Measurements from ENCODE around the gene NUCKS1. TPM values are rescaled to one million over a fixed set of nuclear protein-coding genes. Genes with fewer than 3 reads are reported as not detected.

The NUCKS1 gene
- total and polyA plus RNA-seq, 2 of the 8 experiments (the other 6 are each of a cell fraction or from before 2014, with no cell fraction given) = 126 to 461 TPM

DNA sequence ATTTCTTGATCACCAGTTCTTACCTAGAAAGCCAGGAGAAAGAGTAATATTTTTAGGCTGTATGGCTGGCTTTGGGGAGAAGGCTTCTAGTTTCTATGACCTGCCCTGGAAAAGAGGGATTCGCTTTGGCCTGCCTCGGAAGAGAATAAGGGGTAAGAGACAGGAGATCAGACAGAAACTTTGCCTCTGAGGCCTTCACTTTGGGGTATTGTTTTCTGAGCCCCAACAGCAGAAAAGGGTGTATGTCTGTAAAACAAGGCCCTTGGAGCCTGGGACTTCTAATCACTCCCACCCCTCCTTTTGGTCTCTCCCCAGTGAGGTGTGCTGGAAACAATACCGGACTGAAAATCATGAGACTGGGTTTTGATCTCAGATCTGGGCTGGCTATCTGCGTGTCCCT is 74.7 kb downstream of the NUCKS1 start:
- no peak overlapping the region for H3K18ac ChIP-seq (ENCODE audit: extremely low read depth, low read length)
- H3K27me3 ChIP-seq (replicated peaks in 1 of 4; ENCODE audit: control insufficient read depth in 3 of 4, extremely low read depth in 1 of 4, insufficient read depth in 3 of 4, low read length in 3 of 4) = no peaks in the 10 kb centered on the region
- H3K4me2 ChIP-seq (ENCODE audit: insufficient read depth in 1 of 2, low read depth in 2 of 2, low read length in 2 of 2) = no peak overlapping the region
- CTCF ChIA-PET (ENCODE audit: partially characterized antibody) = interaction anchor here (13.1 to 17.5 kb wide), 2 partner anchors 17 to 35 kb away, joined by 154 to 378 read pairs; no protein-coding TSS in a partner anchor
- no peak overlapping the region for H2BK5ac ChIP-seq (ENCODE audit: low read depth, low read length)
- WGBS, 2 experiments (ENCODE audit: extremely low coverage in 1 of 2, insufficient coverage in 1 of 2, insufficient read length in 1 of 2, insufficient replicate concordance in 2 of 2, low coverage in 1 of 2, low lambda C conversion rate in 2 of 2, missing lambda C conversion rate in 1 of 2) = 93% methylated on average over 4 of the region's 4 CpGs; no CpG with 5 or more reads in 1 of the 2 experiments
- no peak overlapping the region for H2AFZ ChIP-seq (ENCODE audit: low read length)
- H2BK12ac ChIP-seq (ENCODE audit: low read depth, low read length) = no peak overlapping the region
- no peak overlapping the region for H3K23ac ChIP-seq (ENCODE audit: insufficient read length)
- peak overlapping the region; percentile 66; the same call in 1 of the 2 replicates for H2BK15ac ChIP-seq (ENCODE audit: low read length)
- H4K5ac ChIP-seq (ENCODE audit: insufficient read length, low read depth, low read length) = no peak overlapping the region
- no peak overlapping the region for H3K9ac ChIP-seq (replicated peaks in 1 of 4; ENCODE audit: extremely low read depth in 1 of 4, low read depth in 3 of 4, low read length in 3 of 4)
- FAIRE-seq (no peak), DNase-seq (ENCODE audit: low read depth in 1 of 2, low spot score in 2 of 2) (no peak)
- no peak overlapping the region for H2BK120ac ChIP-seq (replicated peaks; ENCODE audit: low read depth, low read length)
- H3K79me1 ChIP-seq (ENCODE audit: low read depth, low read length) = peaks cover 17% of the 10 kb centered on the region
- H3K4ac ChIP-seq (replicated peaks; ENCODE audit: insufficient read length, low read depth, low read length) = no peak overlapping the region
- peaks cover 0 to 48% of the 10 kb centered on the region in 2 experiments; a peak in 3 of 4 replicates for H3K79me2 ChIP-seq (ENCODE audit: control insufficient read depth in 1 of 2, insufficient read depth in 2 of 2, low read length in 2 of 2)
- TF ChIP-seq TCF12 (IDR thresholded peaks at IDR 0.05; ENCODE audit: low read depth, low read length) (no peak), GTF2F1 (IDR thresholded peaks at IDR 0.05; ENCODE audit: borderline replicate concordance, low read depth, low read length) (no peak), EP300 (IDR thresholded peaks at IDR 0.05; ENCODE audit: borderline replicate concordance in 1 of 2, low read depth in 2 of 2, low read length in 2 of 2) (no peak), POLR2AphosphoS5 (IDR thresholded peaks at IDR 0.05; ENCODE audit: low read depth, low read length) (no peak), ATF2 (IDR thresholded peaks at IDR 0.05; ENCODE audit: low read length) (no peak), EZH2 (IDR thresholded peaks at IDR 0.05; ENCODE audit: low read depth, low read length, severe bottlenecking) (no peak), CHD1 (IDR thresholded peaks at IDR 0.05; ENCODE audit: low read depth, low read length) (no peak), RXRA (IDR thresholded peaks at IDR 0.05; ENCODE audit: insufficient read depth, low read depth, low read length) (no peak), CBX8 (IDR thresholded peaks at IDR 0.05; ENCODE audit: borderline replicate concordance, low read depth, low read length) (no peak), KDM5A (IDR thresholded peaks at IDR 0.05; ENCODE audit: low read length) (no peak), FOSL1 (IDR thresholded peaks at IDR 0.05; ENCODE audit: insufficient read depth, low read depth, low read length) (no peak)
- H2AK5ac ChIP-seq (ENCODE audit: low read depth, low read length) = no peak overlapping the region
- H3K4me3 ChIP-seq (ENCODE audit: extremely low read depth in 1 of 4, insufficient read depth in 2 of 4, low read depth in 3 of 4, low read length in 4 of 4) = no peak overlapping the region
- no peak overlapping the region for H3K56ac ChIP-seq (replicated peaks; ENCODE audit: insufficient read length, low read depth, low read length)
- peaks cover 0 to 7% of the 10 kb centered on the region in 2 experiments for H4K20me1 ChIP-seq (replicated peaks in 1 of 2; ENCODE audit: control insufficient read depth in 1 of 2, insufficient read depth in 2 of 2, low read length in 2 of 2)
- peaks cover 20 to 57% (median 40%) of the 10 kb centered on the region in 4 experiments for H3K4me1 ChIP-seq (replicated peaks in 1 of 4; ENCODE audit: control insufficient read depth in 3 of 4, insufficient read depth in 4 of 4, low read length in 3 of 4)
- no peak overlapping the region for H4K91ac ChIP-seq (replicated peaks; ENCODE audit: insufficient read length, low read length)
- H3K23me2 ChIP-seq (ENCODE audit: low read depth, low read length) = peaks cover 6% of the 10 kb centered on the region; the same call in 1 of the 2 replicates
- POLR2A ChIA-PET (ENCODE audit: partially characterized antibody) = interaction anchor here (0.8 to 1.0 kb wide), 3 partner anchors 15 to 72 kb away, joined by 3 to 4 read pairs (median 3); no protein-coding TSS in a partner anchor
- no peak overlapping the region for H3K14ac ChIP-seq (ENCODE audit: insufficient read length)
- no peaks in the 10 kb centered on the region for H3K9me3 ChIP-seq (ENCODE audit: insufficient read depth in 2 of 2, low read depth in 1 of 2, low read length in 1 of 2)
- no peak overlapping the region for H2BK20ac ChIP-seq (ENCODE audit: low read length)
- no peak overlapping the region for H3K27ac ChIP-seq (ENCODE audit: low read depth, low read length)
- H4K8ac ChIP-seq (ENCODE audit: extremely low read depth, insufficient read depth, low read length) = no peak overlapping the region
- H3K36me3 ChIP-seq (ENCODE audit: control insufficient read depth in 2 of 4, insufficient read depth in 4 of 4, low read length in 3 of 4) = no peaks in the 10 kb centered on the region

All from H1 (cell line).